ENCODE measurements around the gene KIF26A.

KIF26A gene

DNA sequence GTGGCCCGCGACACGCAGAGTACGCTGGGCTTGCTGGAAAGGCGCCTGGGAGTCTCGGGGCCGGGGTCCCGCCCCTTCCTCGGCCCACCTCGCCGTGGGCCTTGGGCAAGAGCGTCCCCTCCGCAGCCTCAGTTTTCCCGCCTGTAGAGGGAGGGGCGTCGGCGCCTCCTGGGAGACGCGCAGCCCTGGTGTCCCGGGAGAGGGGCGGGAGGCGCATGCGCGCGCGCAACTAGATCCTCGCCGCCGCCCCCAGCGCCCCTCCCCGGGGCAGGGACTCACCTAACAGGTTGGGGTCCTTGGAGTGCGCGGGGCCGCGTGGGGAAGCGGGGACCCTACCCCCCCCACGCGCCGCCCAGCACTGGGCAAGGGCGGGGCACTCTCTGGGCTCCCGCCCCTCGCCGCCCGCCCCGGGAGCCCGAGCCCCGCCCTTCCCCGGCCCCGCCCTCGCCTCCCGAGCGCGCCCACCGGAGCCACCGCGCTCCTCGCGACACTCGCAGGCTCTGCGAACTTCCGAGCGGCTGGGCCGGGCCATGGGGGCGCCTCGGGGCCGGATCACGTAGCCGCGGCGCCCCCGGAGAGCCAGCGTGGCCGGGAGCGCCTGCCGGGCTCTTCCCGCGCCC lies at the start of gene KIF26A:
KIF26A (plus strand) TSS at position 490 of the 620 bp plus-strand sequence. CDS start 136 bp downstream, outside the sequence.
- DNase-seq (ENCODE audit: low read depth) = no peak

DNA sequence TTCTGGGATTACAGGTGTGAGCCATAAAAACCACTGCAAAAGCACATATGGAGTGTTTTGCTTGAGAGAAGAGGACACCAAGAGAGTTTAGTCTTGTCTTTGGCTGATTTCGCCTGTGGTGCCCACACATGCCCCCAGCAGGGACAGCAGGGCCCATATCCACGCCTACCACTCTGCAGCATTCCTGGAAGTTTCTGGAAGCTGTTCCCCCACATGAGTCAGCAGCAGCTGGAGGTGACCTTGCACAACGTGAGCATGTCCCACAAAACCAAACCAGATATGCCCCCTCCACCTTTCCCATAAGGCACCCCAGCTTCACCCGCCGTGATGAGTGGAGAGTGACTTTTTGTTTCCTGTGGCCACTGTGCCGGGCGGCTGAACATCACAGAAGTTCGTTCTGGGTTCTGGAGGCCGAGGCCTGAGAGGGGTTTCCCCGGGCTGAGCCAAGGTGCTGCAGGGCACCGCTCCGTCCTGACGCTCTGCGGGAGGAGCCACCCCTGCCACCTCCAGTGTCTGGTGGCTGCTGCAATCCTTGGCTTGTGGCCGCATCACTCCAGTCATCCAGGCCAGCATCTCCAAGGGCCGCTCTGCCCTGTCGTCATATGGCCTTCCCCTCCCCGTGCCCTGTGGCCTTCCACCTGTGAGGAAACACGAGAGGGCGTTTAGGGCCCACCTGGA lies 48.2 kb upstream of the KIF26A start:
- DNase-seq (ENCODE audit: low read depth) = no peak

DNA sequence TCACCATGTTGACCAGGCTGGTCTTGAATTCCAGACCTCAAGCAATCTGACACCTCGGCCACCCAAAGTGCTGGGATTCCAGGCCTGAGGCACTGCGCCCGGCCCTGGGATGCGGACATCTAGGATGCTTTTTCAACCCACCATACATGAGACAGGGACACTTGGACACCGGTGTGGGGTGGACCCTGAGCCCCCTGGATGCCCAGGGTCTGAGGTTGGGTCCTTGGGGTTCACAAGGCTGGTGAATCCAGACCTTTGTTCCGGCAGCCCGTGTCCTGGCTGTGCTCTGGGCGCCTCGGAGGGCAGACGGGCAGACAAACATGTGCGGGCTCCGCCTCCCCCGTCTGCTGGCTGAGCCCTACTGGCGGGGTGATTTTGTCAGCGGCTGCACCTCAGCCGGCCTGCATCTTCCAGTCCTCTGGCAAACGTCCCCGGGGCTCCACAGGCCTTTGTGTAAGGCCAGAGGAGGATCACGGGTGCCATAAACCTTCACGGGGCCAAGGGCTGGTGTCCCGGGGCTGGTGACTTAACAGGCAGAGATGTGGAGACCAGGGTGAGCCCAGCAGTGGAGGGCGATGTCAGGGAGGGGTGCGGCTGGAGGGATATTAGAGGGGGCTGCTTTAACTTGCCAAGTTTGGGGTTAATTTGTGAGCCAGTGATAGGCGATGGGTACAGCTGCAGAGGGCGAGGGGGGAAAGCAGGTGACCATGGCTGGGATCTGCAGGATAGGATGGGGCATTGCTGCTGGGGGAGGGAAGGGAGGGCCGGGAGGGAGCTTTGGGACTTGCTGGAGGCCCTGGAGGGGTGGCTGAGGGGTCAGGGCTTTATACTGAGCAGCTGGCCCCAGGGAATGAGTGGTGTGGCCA lies 47.1 kb upstream of the KIF26A start:
- DNase-seq (ENCODE audit: low read depth) = no peak

DNA sequence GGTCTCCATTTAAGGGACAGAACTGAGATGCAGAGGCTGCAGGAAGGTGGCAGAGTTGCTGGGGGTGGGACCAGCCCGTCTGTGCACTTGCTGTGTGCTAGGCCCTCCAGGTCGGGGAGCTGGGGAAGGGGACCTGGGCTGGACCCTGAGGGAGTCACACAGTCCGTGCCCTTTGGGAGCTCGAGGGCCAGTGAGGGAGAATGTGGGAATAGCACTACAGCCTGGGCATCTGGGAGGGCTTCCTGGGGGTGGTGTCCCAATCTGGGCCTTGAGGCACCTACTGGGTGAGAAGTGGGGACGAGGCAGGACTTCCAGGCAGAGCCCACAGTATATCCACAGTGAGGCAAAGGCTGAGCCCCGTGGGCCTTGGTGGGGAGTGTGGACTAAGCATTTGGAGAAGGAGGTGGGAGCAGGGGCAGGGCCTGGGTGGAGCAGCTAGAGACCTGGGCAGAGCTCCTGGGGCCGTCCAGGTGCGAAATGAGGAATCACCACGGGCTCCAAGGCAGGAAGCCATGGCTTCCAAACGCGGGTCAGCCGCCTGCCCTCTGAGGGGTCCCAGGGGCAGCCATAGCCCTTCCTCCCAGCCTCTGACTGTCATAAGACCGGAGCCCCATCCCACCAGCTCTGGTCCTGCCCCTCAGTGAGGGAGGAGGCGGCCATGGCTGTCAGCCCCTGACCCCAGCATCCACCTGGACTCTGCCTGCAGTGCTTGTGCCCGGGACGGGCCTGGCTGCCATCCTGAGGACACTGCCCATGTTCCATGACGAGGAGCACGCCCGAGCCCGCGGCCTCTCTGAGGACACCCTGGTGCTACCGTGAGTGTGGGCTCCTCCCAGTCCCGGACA lies 46.2 kb upstream of the KIF26A start:
- DNase-seq (ENCODE audit: low read depth) = no peak

DNA sequence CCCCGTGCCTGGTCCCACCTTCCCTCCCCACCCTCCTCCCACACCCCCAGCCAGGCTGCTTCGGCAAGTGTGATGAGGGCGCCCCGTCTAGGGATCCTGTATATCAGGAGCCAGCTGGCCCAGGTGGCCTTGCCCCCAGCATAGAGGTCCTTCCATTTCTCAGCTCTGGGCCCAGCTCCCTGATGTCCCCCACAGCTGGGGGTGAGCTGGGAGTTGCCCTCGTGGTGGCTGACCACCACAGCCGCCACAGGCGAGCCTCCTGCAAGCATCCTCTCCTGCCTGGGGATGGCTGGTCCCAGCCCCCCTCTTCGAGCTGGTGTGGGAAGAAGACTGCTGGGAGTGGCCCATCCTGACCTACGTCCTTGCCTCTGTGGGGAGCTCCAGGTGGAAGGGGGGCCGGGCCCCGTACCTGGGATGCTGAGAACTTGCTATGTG lies 45.4 kb upstream of the KIF26A start:
- no peak for DNase-seq (ENCODE audit: low read depth)

DNA sequence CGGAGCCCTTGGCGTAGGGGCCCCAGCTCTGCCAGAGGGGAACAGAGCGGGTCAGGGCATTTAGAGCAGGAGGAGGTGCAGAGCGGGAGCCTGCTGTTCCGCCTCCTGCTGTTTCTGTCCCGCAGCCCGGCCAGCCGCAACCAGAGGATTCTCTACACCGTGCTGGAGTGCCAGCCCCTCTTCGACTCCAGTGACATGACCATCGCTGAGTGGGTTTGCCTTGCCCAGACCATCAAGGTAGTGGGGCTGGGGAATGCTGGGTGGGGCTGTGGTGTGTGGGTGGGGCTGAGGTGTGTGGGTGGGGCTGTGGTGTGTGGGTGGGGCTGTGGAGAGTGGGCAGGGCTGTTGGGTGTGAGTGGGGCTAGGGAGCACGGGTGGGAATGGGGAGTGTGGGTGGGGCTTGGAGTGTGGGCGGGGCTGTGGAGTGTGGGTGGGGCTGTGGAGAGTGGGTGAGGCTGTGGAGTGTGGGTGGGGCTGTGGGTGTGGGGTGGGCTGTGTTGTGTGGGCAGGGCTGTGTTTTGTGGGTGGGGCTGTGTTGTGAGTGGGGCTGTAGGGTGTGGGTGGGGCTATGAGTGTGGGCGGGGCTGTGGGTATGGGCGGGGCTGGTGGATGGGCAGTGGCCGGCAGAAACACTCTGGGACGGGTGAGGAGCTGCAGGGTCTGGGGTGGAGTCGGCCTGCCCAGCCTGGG lies 44.9 kb upstream of the KIF26A start:
- DNase-seq (ENCODE audit: low read depth) = no peak

DNA sequence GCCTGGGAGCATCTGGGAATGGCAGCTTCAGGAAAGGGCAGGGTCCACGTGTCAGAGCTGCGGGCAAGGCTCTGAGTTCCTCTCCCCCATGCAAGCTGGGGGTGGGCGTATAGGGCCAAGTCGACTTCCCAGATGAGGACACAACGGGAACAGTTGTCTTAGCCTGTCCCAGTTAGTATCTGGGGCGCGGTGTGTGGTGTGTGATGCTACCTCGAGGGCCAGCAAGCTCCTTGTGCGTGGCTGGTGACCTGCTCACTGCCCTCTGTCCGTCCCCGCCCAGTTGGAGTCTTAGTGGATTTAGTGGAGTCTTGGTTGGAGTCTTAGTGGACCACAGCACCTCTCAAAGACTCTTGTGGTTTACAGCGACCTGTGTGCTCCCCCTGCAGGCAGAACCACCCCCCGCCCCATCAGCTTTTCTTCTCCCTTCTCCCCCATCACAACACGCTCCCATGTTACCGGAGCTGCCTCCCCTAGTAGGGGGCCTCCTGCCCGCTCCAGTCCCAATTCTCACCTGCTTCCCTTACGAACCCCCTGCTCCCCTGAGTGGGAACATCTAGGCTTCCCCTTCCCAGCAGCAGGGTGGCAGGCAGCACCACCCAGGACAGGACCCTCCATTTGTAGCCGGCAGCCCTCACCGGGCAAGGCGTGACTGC lies 44.2 kb upstream of the KIF26A start:
- no peak for DNase-seq (ENCODE audit: low read depth)

DNA sequence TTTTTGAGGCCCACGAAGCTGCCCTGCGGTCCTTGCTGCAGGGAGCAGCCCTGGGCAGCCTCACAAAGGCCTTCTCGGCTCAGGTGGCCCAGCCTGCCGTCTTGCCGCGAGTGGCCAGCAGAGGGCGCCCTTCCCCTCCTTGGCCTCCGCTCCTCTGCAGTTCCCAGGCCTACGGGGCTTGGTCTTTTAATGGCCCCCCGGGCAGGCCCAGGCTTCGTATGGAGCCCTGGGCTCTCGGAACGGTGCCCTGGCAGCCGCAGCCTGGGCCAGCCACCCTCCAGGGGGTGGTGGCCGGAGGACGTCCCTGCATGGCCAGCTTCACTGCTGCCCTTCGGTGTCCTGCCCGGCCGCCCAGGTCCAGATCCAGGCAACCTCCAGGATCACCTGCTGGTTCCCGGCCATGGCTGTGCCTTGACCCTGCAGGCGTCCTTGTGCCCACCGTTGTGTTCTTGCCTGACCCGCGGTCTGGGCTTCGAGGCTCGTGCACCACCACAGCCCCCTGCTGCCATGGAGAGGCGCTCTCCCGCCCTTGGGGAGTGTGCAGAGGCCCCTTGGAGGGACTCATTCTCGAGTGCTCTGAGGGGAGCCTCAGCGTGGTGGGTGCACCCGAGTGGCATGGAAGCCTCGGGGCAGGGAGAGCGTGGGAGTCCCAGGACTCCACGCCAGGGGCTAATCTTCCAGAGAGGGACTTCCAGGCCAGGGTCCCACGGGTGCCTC lies 43.5 kb upstream of the KIF26A start:
- DNase-seq (ENCODE audit: low read depth) = no peak

DNA sequence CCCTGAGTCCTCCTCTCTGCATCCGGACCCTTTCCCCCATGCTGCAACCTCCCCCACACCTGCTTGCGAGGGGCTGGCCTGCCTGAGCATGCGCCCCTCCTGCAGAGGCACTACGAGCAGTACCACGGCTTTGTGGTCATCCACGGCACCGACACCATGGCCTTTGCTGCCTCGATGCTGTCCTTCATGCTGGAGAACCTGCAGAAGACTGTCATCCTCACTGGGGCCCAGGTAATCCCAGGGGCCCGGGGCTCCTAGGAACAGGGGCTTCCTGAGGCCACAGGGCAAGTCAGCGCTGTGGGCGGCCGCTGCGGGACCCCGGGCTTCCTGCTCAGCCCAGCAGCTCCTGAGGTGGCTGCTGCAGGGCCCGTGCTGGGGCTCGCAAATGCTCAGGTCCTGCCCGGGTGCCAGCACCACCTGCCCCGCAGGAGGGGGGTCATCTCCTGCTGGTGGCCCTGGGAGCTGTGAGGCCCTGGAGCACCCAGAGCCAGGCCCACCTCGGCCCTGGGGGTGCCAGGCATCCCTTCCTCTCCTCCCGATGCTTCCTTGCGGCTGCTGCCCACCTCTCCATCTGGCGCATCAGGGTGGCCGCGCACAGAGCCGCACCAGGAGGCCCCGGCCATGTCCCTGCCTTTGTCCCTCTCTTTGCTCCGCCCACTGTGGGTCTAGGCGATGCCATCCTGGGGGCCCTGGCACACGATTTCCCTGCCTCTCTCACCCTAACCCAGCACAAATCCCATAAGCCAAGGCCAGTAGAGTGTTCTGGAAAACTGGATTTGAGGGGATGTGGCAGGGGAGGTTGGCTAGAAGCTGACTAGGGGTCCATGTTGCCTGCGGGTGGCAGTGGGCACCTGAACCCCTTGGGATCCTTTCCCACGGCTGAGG lies 42.7 kb upstream of the KIF26A start:
- DNase-seq (ENCODE audit: low read depth) = no peak

DNA sequence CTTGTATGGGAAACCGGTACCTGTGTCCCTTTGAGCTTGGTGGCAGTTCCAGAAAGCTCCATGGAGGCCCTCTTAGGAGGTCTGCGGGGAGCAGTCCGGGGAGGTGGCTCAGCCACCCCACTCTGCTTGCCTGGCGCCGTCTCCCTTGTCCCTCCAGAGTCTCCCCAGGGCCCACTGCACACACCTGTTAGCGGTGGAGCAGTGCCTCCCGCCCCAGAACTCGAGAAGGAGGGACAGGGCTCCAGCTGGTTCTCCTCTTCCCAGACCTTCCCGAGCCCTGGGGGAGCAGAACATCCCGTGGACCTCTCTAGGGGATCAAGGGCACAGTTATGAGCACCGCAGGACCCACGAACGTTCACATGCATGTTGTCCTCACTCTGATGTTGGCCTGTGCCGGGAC lies 42.1 kb upstream of the KIF26A start:
- no peak for DNase-seq (ENCODE audit: low read depth)

DNA sequence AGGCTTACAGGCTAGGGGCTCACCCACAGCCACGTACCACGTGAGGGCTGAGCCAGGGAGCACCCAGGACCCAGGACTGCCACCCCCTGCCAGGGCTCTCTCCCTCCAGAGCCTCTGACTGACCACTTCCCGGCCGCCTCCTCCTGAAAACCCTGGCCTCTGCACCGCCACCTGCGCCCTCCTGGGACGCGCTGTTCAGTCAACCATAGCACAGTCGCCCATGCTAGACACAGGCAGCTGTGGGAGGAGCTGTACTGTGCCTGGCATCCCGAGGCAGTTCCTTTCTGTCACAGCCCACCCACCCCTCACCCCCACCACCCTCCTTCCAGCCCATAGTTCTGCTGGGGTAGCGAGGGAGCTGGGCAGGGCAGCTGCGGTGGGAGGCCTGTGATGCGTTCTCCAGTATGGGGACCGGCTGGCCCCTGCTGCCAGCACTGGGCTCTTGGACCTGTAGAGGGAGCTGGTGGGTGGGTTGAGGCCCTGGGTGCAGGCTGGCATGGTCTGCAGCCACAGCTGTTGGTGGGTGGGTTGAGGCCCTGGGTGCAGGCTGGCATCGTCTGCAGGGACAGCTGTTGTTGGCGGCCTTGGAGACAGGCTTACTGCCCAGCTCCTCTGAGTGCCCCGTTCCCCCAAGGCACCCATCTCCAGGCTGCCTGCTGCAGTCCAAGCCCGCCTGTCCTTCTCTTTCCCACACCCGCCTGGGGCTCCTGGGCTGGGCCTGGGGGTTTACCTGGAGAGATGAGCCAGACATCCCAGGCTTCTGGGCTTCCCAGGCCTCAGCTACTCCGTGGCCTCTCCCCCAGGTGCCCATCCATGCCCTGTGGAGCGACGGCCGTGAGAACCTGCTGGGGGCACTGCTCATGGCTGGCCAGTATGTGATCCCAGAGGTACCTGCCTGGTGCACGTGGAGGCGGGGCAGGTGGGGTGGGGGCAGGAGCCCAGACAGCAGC lies 41.4 kb upstream of the KIF26A start:
- no peak for DNase-seq (ENCODE audit: low read depth)

DNA sequence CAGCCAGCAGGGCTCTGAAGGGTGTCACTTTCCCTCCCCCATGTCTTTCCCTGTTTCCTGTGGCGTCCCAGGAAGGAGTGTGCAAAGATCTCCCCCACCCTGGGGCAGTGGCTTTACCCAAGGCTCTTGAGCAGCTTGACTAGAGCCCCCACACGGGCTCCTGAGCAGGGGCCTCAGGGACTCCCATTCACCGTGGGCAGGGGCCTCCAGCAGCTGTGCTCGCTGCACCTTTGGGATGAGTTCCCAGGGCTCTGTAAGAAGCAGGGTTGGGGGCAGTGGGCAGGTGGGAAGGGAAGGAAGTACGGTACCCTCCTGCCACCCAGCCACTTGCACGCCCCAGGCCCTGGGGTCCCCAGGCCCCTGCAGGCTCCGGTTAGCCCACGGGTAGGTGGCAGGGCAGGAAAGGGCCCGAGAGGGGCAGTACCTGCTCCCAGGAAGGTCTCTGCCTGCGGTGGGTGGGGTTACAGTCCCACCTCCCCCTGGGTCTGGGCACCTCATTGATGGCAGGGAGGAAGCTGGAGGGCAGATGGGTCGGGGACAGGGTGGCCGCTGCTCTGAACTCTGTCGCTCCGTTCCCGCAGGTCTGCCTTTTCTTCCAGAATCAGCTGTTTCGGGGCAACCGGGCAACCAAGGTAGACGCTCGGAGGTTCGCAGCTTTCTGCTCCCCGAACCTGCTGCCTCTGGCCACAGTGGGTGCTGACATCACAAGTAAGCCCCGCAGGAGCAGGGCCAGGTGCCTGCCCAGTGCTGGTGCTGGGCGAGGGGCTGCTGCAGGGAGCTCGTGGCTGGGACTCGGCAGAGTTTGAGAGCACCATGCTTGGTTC lies 39.9 kb upstream of the KIF26A start:
- DNase-seq (ENCODE audit: low read depth) = no peak

DNA sequence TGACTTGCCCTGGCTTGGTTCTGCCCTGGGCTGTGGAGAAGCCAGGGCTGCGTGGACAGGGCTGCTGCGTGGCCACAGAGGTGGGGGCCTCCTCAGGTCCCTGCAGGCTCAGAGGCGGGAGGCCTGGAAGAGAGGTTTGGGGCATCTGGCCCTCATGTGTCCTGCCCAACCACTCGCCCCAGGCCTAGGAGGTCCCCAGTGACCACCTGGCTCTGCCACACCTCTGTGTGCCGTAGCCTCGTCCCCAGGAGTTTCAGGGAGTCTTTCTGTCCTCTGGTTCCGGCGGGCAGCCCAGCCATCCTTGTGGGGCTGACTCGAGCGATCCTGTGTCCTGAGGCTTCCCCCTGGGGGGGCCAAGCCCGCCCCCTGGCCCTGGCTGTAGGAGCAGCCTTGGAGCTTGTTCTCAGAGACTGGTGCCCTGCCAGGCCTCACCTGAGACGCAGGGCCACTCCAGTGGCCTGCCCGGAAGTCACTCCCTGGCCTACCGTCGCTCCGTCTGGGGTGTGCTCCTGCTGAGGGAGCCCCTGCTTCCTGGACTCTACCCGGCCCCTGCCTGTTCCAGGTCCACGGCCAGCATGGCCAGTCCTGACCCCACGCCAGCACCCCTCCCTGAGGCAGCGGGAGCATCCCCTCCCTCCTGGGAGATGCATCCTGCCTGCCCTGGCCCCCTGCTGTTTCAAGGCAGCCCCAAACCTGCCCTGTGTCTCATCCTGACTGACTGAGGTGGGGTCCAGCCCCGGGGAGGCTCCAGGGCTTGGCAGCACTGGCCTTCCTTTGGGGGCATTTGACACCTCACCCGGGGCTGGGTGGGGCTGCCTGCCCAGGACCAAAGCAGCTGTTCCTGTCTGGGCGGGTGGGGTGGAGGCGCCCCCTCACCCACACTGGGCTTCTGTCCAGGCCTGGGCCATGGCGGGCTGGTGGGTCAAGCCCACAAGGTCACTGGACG lies 39.0 kb upstream of the KIF26A start:
- no peak for DNase-seq (ENCODE audit: low read depth)

DNA sequence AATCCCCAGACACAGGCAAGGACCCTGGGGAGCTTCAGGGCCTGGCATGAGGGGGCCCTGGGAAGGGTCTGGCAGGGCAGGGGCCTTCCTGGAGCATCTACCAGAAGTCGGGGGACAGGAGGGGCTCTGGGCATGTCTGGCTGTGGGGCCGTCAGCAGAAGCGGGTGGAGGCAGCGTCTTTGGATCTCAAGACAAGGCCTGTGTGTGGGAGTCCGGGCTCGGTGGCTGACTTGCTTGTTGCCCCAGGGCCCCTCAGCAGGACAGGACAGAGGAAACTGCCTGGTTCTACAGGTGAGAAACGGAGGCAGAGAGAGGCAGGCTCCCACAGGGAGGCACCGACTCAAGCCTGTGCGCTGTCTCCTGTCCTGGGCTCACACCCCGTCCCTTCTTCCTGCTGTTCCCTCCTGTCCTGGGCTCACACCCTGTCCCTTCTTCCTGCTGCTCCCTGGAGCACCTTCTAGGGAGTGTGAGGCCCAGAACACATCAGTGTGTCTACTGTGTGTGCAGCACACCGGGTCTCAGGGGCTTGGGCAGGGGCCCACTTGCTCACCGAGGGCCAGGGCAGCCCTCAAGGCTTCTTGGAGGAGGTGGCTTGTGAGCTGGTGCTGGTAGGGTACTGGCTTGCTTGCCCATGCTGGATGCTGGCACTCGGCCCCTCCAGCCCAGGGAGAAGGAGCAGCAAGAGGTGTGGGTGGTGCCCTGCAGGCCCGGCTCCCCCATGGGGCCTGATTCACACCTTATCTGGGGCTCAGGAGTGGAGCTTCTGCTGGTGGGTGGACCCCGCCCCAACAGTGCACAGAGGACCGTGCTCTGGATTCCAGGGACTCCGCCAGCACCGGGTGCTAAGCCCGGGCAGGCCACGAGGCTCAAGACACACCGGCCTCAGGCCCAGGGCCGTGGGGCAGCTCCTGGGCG lies 38.0 kb upstream of the KIF26A start:
- DNase-seq (ENCODE audit: low read depth) = no peak

DNA sequence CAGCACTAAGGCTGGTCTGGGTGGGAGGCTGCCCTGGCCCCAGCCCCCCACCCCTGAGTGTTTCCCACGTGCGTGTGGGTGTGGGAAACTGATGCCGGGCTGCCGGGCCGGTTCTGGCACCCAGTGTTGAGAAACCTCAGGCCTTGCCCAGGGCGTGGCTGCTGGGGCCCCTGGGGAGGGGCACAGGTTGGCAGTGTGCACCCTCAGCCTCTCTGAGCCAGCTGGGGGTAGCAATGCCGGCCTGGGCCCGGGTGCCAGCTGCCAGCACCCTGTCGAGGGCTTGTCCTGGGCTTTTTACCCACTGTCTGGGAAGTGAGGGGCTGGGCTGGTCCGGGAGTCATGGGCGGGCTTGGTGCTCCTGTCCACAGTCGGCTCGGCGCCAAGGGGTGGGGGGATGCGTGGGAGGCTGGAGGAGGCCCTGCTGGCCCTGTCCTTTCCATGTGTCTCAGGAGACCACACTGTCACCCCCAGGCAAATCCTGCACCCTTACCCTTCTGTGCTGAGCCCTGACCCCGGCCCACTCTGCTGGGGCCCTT lies 37.2 kb upstream of the KIF26A start:
- DNase-seq (ENCODE audit: low read depth) = no peak
